SK-N-SH (cell line): ENCODE results near the gene PPP1R9A.

ENCODE experiments used
- CTCF ChIP-seq: fragments of 200-600 bp; sonication (generic); IDR thresholded peaks from 2 replicates; pipeline ENCODE4 v1.6.1; 2017; ENCODE audit warnings: antibody characterized with exemption, mild to moderate bottlenecking, moderate library complexity
- RFX5 ChIP-seq: IDR thresholded peaks from 2 replicates; pipeline ENCODE4 v1.6.1; 2012; ENCODE audit warnings: mild to moderate bottlenecking, improper control_type of control experiment, low read length
- USF1 ChIP-seq: IDR thresholded peaks from 2 replicates; pipeline ENCODE4 v1.4.0; 2012; ENCODE audit warnings: low read depth, borderline replicate concordance

GRCh38 chr7:95303013-95303905, 395.9 kb downstream of the PPP1R9A start:
- no peak for TF ChIP-seq CTCF
- TF ChIP-seq USF1 = no peak
- no peak for TF ChIP-seq RFX5
